Mesothelial cell of epicardium (in vitro differentiated cells): ENCODE data around the gene PATL1. TPM values are rescaled to one million over a fixed set of nuclear protein-coding genes. Genes with fewer than 3 reads are reported as not detected.
"Not testable (repeated sequence)": the region's sequence is repeated elsewhere in the genome, so short reads cannot be mapped to it uniquely, and the experiment has no call there.

Experiments
- DNase-seq, 2 experiments: peaks; one replicate each; pipeline ENCODE4 v3.0.0; 2021; ENCODE audit warnings: low spot score in 2 of 2; ENCODE audit not compliant: unreplicated experiment in 2 of 2
- H3K27ac Mint-ChIP-seq: 2 replicates; pipeline ENCODE4 v1.8.0; 2021; ENCODE audit warnings: mixed read lengths
- H3K27me3 Mint-ChIP-seq: 2 replicates; pipeline ENCODE4 v1.8.0; 2021; ENCODE audit warnings: low read depth, mixed read lengths
- H3K36me3 Mint-ChIP-seq: 2 replicates; pipeline ENCODE4 v1.8.0; 2021; ENCODE audit warnings: mixed read lengths
- H3K4me1 Mint-ChIP-seq: 2 replicates; pipeline ENCODE4 v1.8.0; 2021; ENCODE audit warnings: mixed read lengths
- H3K4me3 Mint-ChIP-seq: 2 replicates; pipeline ENCODE4 v1.8.0; 2021; ENCODE audit warnings: mild to moderate bottlenecking, moderate library complexity, mixed read lengths
- H3K9me3 Mint-ChIP-seq: 2 replicates; pipeline ENCODE4 v1.8.0; 2021; ENCODE audit warnings: mixed read lengths
- total RNA-seq: library from RNA; stranded (reverse); gene quantifications from 3 replicates; pipeline ENCODE4 v1.2.1, GENCODE V29; 2021
- TF ChIP-seq, protein P1 (sequence below): fragments of 200-600 bp; sonication (generic); IDR thresholded peaks from one replicate; pipeline ENCODE4 v1.5.0; 2021; ENCODE audit warnings: antibody characterized with exemption; ENCODE audit not compliant: unreplicated experiment

The PATL1 gene
- total RNA-seq, 1 donor from 2014 or later = 30.6 TPM

DNA sequence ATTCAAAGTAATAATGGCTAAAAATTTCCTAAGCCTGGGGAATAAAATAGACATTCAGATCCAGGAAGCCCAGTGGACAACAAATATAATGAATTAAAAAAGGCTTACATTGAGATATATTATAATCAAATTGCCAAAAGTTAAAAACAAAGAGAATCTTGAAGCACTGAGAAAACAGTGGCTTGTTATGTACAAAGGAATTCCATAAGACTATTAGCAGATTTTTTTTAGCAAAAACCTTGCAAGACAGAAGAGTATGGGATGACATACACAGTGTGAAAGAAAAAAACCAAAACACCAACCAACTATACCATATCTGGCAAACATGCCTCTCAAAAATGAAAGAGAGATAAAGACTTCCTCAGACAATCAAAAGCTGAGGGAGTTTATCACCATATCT lies 24.1 kb upstream of the PATL1 start:
- H3K36me3 Mint-ChIP-seq = no peaks in the 10 kb centered on the region
- peaks cover 6% of the 10 kb centered on the region for H3K4me1 Mint-ChIP-seq
- DNase-seq = no peak
- H3K27ac Mint-ChIP-seq = no peak overlapping the region
- no peaks in the 10 kb centered on the region for H3K27me3 Mint-ChIP-seq
- no peak overlapping the region for H3K4me3 Mint-ChIP-seq
- peaks cover 33% of the 10 kb centered on the region for H3K9me3 Mint-ChIP-seq
- TF ChIP-seq, protein P1, sequence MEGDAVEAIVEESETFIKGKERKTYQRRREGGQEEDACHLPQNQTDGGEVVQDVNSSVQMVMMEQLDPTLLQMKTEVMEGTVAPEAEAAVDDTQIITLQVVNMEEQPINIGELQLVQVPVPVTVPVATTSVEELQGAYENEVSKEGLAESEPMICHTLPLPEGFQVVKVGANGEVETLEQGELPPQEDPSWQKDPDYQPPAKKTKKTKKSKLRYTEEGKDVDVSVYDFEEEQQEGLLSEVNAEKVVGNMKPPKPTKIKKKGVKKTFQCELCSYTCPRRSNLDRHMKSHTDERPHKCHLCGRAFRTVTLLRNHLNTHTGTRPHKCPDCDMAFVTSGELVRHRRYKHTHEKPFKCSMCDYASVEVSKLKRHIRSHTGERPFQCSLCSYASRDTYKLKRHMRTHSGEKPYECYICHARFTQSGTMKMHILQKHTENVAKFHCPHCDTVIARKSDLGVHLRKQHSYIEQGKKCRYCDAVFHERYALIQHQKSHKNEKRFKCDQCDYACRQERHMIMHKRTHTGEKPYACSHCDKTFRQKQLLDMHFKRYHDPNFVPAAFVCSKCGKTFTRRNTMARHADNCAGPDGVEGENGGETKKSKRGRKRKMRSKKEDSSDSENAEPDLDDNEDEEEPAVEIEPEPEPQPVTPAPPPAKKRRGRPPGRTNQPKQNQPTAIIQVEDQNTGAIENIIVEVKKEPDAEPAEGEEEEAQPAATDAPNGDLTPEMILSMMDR = no peak

DNA sequence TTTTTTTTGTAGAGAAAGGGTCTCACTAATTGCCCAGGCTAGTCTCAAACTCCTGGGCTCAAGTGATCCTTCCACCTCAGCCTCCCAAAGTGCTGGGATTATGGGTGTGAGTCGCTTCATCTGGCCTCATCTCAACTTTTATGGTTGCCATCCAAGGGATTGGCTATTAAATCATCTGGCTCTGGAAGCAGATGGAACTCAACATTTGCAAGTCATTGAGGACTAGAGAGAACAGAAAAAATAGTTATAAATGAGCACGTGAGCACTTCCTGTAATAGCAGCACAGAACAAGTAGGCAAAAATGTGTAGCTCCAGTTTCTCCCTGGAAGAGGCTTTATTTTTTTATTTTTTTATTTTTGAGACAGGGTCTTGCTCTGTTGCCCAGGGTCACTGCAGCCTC lies 22.3 kb upstream of the PATL1 start:
- DNase-seq = no peak
- H3K27me3 Mint-ChIP-seq = no peaks in the 10 kb centered on the region
- TF ChIP-seq, protein P1 = no peak
- no peaks in the 10 kb centered on the region for H3K36me3 Mint-ChIP-seq
- no peak overlapping the region for H3K4me3 Mint-ChIP-seq
- H3K4me1 Mint-ChIP-seq = peaks cover 6% of the 10 kb centered on the region
- no peak overlapping the region for H3K27ac Mint-ChIP-seq
- peaks cover 29% of the 10 kb centered on the region for H3K9me3 Mint-ChIP-seq

DNA sequence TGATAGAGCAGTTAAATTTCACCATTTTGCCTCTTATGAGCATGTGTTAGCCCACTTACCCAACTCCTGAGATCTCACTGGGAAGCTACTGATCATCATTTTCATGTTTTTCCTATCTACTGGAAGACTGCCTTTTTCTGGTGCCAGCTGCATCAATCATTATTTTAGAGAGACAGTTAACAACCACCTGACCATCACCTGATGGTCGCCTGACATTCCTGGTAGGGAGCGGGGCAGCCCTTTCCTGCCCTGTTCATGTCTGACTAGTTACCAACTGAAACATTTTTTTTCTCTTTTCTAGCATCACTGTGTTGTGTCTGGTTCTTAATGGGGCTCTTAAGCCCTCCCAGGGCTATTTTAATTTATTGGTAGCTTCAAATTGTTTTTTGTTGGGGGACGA lies 20.2 kb upstream of the PATL1 start:
- H3K36me3 Mint-ChIP-seq = no peaks in the 10 kb centered on the region
- H3K27ac Mint-ChIP-seq = no peak overlapping the region
- H3K4me3 Mint-ChIP-seq = no peak overlapping the region
- TF ChIP-seq, protein P1 = no peak
- no peak for DNase-seq
- peaks cover 21% of the 10 kb centered on the region for H3K9me3 Mint-ChIP-seq
- peaks cover 5% of the 10 kb centered on the region for H3K27me3 Mint-ChIP-seq
- H3K4me1 Mint-ChIP-seq = peaks cover 6% of the 10 kb centered on the region

DNA sequence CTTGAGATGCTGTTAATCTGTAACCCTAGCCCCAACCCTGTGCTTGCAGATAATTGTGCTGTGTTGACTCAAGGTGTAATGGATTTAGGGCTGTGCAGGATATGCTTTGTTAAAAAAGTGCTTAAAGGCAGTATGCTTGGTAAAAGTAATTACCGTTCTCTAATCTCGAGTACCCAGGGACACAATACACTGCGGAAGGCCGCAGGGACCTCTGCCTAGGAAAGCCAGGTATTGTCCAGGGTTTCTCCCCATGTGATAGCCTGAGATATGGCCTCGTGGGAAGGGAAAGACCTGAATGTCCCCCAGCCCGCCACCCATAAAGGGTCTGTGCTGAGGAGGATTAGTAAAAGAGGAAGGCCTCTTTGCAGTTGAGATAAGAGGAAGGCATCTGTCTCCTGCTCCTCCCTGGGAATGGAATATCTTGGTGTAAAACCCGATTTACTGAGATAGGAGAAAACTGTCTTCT lies 12.5 kb upstream of the PATL1 start:
- H3K4me1 Mint-ChIP-seq = not testable (repeated sequence)

DNA sequence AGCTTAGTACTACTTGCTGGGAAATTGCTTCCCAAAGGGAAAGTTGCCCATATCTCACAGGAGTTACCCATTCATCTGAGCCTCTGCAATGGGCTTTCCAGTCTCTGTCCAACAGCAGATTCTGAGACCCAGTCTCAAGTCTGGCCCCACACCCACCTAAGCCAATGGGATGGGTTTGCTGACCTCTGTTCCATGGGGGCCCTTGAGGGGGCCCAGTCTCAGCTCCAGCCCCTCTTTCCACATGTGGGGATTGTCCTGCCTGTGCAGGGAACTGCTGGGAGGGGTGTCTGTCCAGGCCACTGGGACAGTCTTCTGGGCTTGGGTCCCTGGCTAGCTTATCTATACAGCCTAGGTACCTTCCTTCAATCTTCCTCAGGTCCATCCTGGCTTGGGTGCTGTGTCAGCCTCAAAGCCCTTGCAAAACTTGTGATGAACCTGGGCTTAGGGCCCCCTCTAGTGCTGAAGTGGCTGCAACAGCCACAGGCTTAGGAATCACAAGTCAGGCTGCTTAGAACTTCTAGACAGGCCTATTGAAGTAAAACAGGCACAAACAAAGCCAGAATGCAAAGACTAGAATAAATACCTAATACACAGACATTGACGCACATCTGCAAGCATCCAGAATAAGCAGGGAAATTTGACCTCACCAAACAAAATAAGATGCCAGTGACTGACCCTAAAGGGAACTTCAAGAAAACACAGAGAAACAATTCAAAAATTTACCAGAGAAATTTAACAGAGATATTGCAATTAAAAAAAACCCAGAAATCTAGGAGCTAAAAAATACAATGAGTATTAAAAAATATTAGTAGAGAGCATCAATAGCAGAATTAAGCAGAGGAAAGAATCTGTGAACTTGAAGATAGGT lies 11.7 kb upstream of the PATL1 start:
- TF ChIP-seq, protein P1 = peak; percentile 30

More for the DNA sequence above, 12.5 kb upstream of the PATL1 start:
- H3K4me3 Mint-ChIP-seq, DNase-seq, H3K36me3 Mint-ChIP-seq, H3K27me3 Mint-ChIP-seq: not testable (repeated sequence)
- H3K27ac Mint-ChIP-seq = peak overlapping the region; percentile 37
- peaks cover 15% of the 10 kb centered on the region for H3K9me3 Mint-ChIP-seq

DNA sequence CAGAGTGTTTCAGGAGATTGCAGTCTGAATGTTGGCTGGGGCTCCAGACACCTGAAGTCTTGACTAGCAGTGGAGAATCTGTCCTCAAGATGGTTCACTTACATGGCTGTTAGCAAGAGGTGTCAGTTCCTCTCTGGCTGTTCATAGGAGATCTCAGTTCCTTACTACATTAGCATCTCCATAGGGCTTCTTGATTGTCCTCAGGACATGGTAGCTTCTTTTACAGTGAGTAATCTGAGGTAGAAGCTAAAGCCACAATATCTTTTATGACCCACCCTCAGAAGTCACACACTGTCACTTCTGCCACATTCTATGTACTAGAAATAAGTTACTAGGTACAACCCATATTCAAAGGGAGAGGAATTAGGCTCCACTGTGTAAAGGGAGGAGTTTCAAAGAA lies 10.5 kb upstream of the PATL1 start:
- no peaks in the 10 kb centered on the region for H3K27me3 Mint-ChIP-seq
- H3K4me1 Mint-ChIP-seq = peaks cover 4% of the 10 kb centered on the region
- no peaks in the 10 kb centered on the region for H3K36me3 Mint-ChIP-seq
- H3K9me3 Mint-ChIP-seq = peaks cover 14% of the 10 kb centered on the region
- no peak for DNase-seq
- TF ChIP-seq, protein P1 = no peak
- no peak overlapping the region for H3K4me3 Mint-ChIP-seq
- H3K27ac Mint-ChIP-seq = no peak overlapping the region

More for the DNA sequence above, 11.7 kb upstream of the PATL1 start:
- peak in 1 of 2 experiments; percentile 70 for DNase-seq
- peak overlapping the region; percentile 11 for H3K27ac Mint-ChIP-seq
- peaks cover 4% of the 10 kb centered on the region for H3K4me1 Mint-ChIP-seq
- H3K27me3 Mint-ChIP-seq = peaks cover 3% of the 10 kb centered on the region
- peaks cover 15% of the 10 kb centered on the region for H3K9me3 Mint-ChIP-seq
- no peak overlapping the region for H3K4me3 Mint-ChIP-seq
- H3K36me3 Mint-ChIP-seq = no peaks in the 10 kb centered on the region
